NCI-H526 (cell line): Measurements from ENCODE around the gene RMDN3.

ENCODE experiments used
- DNase-seq, 2 experiments: peaks; one replicate each; lab custom pipeline; 2025; lab: John Stamatoyannopoulos, UW

The RMDN3 gene

GRCh38 chr15:40747685-40748631 is 7.1 kb downstream of the RMDN3 start:
- DNase-seq: no peak

GRCh38 chr15:40746916-40747418 is 8.1 kb downstream of the RMDN3 start:
- peak in 1 of 2 experiments; percentile 14 for DNase-seq

GRCh38 chr15:40744815-40745152 is 10.3 kb downstream of the RMDN3 start:
- DNase-seq: no peak

- DNase-seq: no peak
Measured at GRCh38 chr15:40743921-40744814, 10.9 kb downstream of the RMDN3 start.

GRCh38 chr15:40743485-40743901 is 11.6 kb downstream of the RMDN3 start:
- DNase-seq: no peak

- no peak for DNase-seq
Measured at GRCh38 chr15:40739854-40740253, 15.2 kb downstream of the RMDN3 start.

- DNase-seq: no peak
Measured at GRCh38 chr15:40739047-40739446, 16.0 kb downstream of the RMDN3 start.

- peak; percentile 74 to 77 for DNase-seq
Measured at GRCh38 chr15:40737048-40737447, 18.0 kb downstream of the RMDN3 start.

GRCh38 chr15:40736575-40736974 is 18.5 kb downstream of the RMDN3 start:
- no peak for DNase-seq

- DNase-seq: no peak
Measured at GRCh38 chr15:40731034-40731433, 24.0 kb downstream of the RMDN3 start.

- DNase-seq: no peak
Measured at GRCh38 chr15:40723919-40724318, 31.1 kb downstream of the RMDN3 start.

- peak; percentile 7 to 25 for DNase-seq
Measured at GRCh38 chr15:40722934-40723333, 32.1 kb downstream of the RMDN3 start.

GRCh38 chr15:40722354-40722753 is 32.7 kb downstream of the RMDN3 start:
- no peak for DNase-seq

- DNase-seq: no peak
Measured at GRCh38 chr15:40721701-40722100, 33.4 kb downstream of the RMDN3 start.

GRCh38 chr15:40716165-40716564 is 38.9 kb downstream of the RMDN3 start:
- no peak for DNase-seq

- DNase-seq: no peak
Measured at GRCh38 chr15:40714144-40714543, 40.9 kb downstream of the RMDN3 start.

- DNase-seq: no peak
Measured at GRCh38 chr15:40706121-40706520, 48.9 kb downstream of the RMDN3 start.

- DNase-seq: no peak
Measured at GRCh38 chr15:40702077-40702476, 53.0 kb downstream of the RMDN3 start.

- no peak for DNase-seq
Measured at GRCh38 chr15:40697916-40698315, 57.1 kb downstream of the RMDN3 start.

- no peak for DNase-seq
Measured at GRCh38 chr15:40696228-40696627, 58.8 kb downstream of the RMDN3 start.

GRCh38 chr15:40695469-40695890 is 59.6 kb downstream of the RMDN3 start:
- DNase-seq: peak in 1 of 2 experiments; percentile 54

GRCh38 chr15:40694688-40695468 is 60.2 kb downstream of the RMDN3 start, which contains the start of gene RAD51:
Gene RAD51, plus strand, starts transcription at chr15:40695174. Its CDS starts 3,585 bp downstream, at chr15:40698759.
- DNase-seq: peak; percentile 85 to 96
